Neural cell (in vitro differentiated cells): ENCODE measurements around the gene HHATL. TPM values are rescaled to one million over a fixed set of nuclear protein-coding genes. Genes with fewer than 3 reads are reported as not detected.

Source experiments
- H2AFZ ChIP-seq: fragments of 200-600, 300-800 bp; sonication (generic), shearing (Covaris generic); 2 replicates; pipeline ENCODE4 v1.6.0; 2014; ENCODE audit warnings: low read depth, mild to moderate bottlenecking, antibody characterized with exemption, low read length, moderate library complexity
- H3F3A ChIP-seq: fragments of 200-600 bp; shearing (Covaris generic); 2 replicates; pipeline ENCODE4 v1.6.1; 2016; ENCODE audit warnings: mild to moderate bottlenecking, moderate library complexity, mixed read lengths, antibody characterized with exemption, low read length; ENCODE audit not compliant: insufficient read depth, poor library complexity, severe bottlenecking
- H3K27ac ChIP-seq: fragments of 200-600, 300-800 bp; sonication (generic), shearing (Covaris generic); 2 replicates; pipeline ENCODE4 v1.5.1; 2014; ENCODE audit warnings: mild to moderate bottlenecking, low read length, moderate library complexity
- H3K27me3 ChIP-seq: fragments of 300-800, 200-600 bp; sonication (generic), shearing (Covaris generic); 2 replicates; pipeline ENCODE4 v1.6.0; 2014; ENCODE audit warnings: mild to moderate bottlenecking, low read depth, low read length, moderate library complexity; ENCODE audit not compliant: insufficient read depth
- H3K36me3 ChIP-seq: fragments of 300-800, 200-600 bp; sonication (generic), shearing (Covaris generic); 2 replicates; pipeline ENCODE4 v1.5.1; 2014; ENCODE audit warnings: mild to moderate bottlenecking, antibody characterized with exemption, low read length, moderate library complexity; ENCODE audit not compliant: insufficient read depth
- H3K4me2 ChIP-seq: fragments of 300-800, 200-600 bp; sonication (generic), shearing (Covaris generic); 2 replicates; pipeline ENCODE4 v1.6.0; 2014; ENCODE audit warnings: mild to moderate bottlenecking, low read length
- H3K4me3 ChIP-seq: fragments of 300-800, 200-600 bp; sonication (generic), shearing (Covaris generic); 2 replicates; pipeline ENCODE4 v1.5.1; 2014; ENCODE audit warnings: mild to moderate bottlenecking, low read length, moderate library complexity
- H3K79me2 ChIP-seq: fragments of 200-600 bp; shearing (Covaris generic); replicated peaks from 2 replicates; pipeline ENCODE4 v1.6.0; 2014; ENCODE audit warnings: mild to moderate bottlenecking, low read length, moderate library complexity; ENCODE audit not compliant: insufficient read depth
- H3K9ac ChIP-seq: fragments of 300-800, 200-600 bp; sonication (generic), shearing (Covaris generic); 2 replicates; pipeline ENCODE4 v1.6.1; 2016; ENCODE audit warnings: mild to moderate bottlenecking, low read length, mixed read lengths
- H3K9me2 ChIP-seq: fragments of 200-600 bp; shearing (Covaris generic); 2 replicates; pipeline ENCODE4 v1.6.1; 2016; ENCODE audit warnings: mild to moderate bottlenecking, low read length, mixed read lengths; ENCODE audit not compliant: insufficient read depth
- H3K9me3 ChIP-seq: fragments of 200-600, 300-800 bp; sonication (generic), shearing (Covaris generic); 2 replicates; pipeline ENCODE4 v1.6.1; 2016; ENCODE audit warnings: mild to moderate bottlenecking, mixed run types, low read length, moderate library complexity, mixed read lengths
- H4K20me1 ChIP-seq: fragments of 200-600 bp; shearing (Covaris generic); 2 replicates; pipeline ENCODE4 v1.6.1; 2016; ENCODE audit warnings: mild to moderate bottlenecking, mixed run types; ENCODE audit not compliant: insufficient read depth
- CTCF ChIP-seq: fragments of 450-650 bp; IDR thresholded peaks from 2 replicates; pipeline ENCODE4 v1.5.1; 2014; ENCODE audit warnings: antibody characterized with exemption, mild to moderate bottlenecking, moderate library complexity; ENCODE audit not compliant: poor library complexity, severe bottlenecking
- EP300 ChIP-seq: fragments of 450-650 bp; conservative IDR thresholded peaks from 2 replicates; pipeline ENCODE4 v1.6.1; 2014; ENCODE audit warnings: antibody characterized with exemption, mild to moderate bottlenecking, moderate library complexity; ENCODE audit not compliant: poor library complexity, severe bottlenecking
- EZH2 ChIP-seq: fragments of 200-600, 300-800 bp; shearing (Covaris generic), sonication (generic); IDR thresholded peaks from 2 replicates; pipeline ENCODE4 v1.6.1; 2014; ENCODE audit warnings: antibody characterized with exemption, low read length, borderline replicate concordance, mild to moderate bottlenecking; ENCODE audit not compliant: insufficient read depth, poor library complexity, severe bottlenecking
- MXI1 ChIP-seq: fragments of 450-650 bp; conservative IDR thresholded peaks from 2 replicates; pipeline ENCODE4 v1.6.1; 2014; ENCODE audit warnings: antibody characterized with exemption, mild to moderate bottlenecking; ENCODE audit not compliant: poor library complexity, severe bottlenecking
- POLR2AphosphoS5 ChIP-seq: IDR thresholded peaks from 2 replicates; pipeline ENCODE4 v1.6.1; 2012
- RAD21 ChIP-seq: fragments of 450-650 bp; conservative IDR thresholded peaks from 2 replicates; pipeline ENCODE4 v1.6.1; 2014; ENCODE audit warnings: antibody characterized with exemption, mild to moderate bottlenecking, moderate library complexity
- REST ChIP-seq: IDR thresholded peaks from 2 replicates; pipeline ENCODE4 v1.6.1; 2012; ENCODE audit warnings: borderline replicate concordance
- SMC3 ChIP-seq: fragments of 450-650 bp; conservative IDR thresholded peaks from 2 replicates; pipeline ENCODE4 v1.6.1; 2014; ENCODE audit warnings: antibody characterized with exemption, mild to moderate bottlenecking, moderate library complexity; ENCODE audit not compliant: poor library complexity
- TAF1 ChIP-seq: IDR thresholded peaks from 2 replicates; pipeline ENCODE4 v1.6.1; 2012; ENCODE audit warnings: low read depth
- polyA plus RNA-seq: library from polyadenylated mRNA; depleted of rRNA; stranded (reverse); fragments of >200 nt; gene quantifications from 2 replicates; pipeline ENCODE4 v1.2.3, GENCODE V29; 2014

Gene HHATL
- polyA plus RNA-seq, 1 donor from 2014 or later, result not detected

- TF ChIP-seq EP300 (no peak), MXI1 (no peak), SMC3 (no peak), TAF1 (no peak), CTCF (no peak), EZH2 (no peak), POLR2AphosphoS5 (no peak), RAD21 (no peak), REST (no peak)
- Histone ChIP-seq H2AFZ (no peak overlapping the region), H4K20me1 (no peaks in the 10 kb centered on the region), H3K9me3 (no peaks in the 10 kb centered on the region), H3K27me3 (no peaks in the 10 kb centered on the region), H3F3A (no peaks in the 10 kb centered on the region), H3K79me2 (no peaks in the 10 kb centered on the region), H3K9ac (no peak overlapping the region), H3K4me2 (no peak overlapping the region), H3K36me3 (no peaks in the 10 kb centered on the region), H3K4me3 (no peak overlapping the region), H3K9me2 (no peaks in the 10 kb centered on the region), H3K27ac (no peak overlapping the region)
Measured at GRCh38 chr3:42680271-42680670, 22.3 kb downstream of the HHATL start.

- no peak overlapping the region for H3K27ac ChIP-seq
- H3K9me2 ChIP-seq, result no peaks in the 10 kb centered on the region
- H3K36me3 ChIP-seq, result no peaks in the 10 kb centered on the region
- H3K27me3 ChIP-seq, result no peaks in the 10 kb centered on the region
- H3K9me3 ChIP-seq, result no peaks in the 10 kb centered on the region
- no peaks in the 10 kb centered on the region for H4K20me1 ChIP-seq
- TF ChIP-seq EZH2 (no peak), REST (no peak), SMC3 (no peak), MXI1 (no peak), RAD21 (no peak), EP300 (no peak), TAF1 (no peak), POLR2AphosphoS5 (no peak), CTCF (no peak)
- no peak overlapping the region for H3K9ac ChIP-seq
- H3F3A ChIP-seq, result no peaks in the 10 kb centered on the region
- H2AFZ ChIP-seq, result no peak overlapping the region
- no peak overlapping the region for H3K4me3 ChIP-seq
- no peak overlapping the region for H3K4me2 ChIP-seq
- no peaks in the 10 kb centered on the region for H3K79me2 ChIP-seq
Measured at GRCh38 chr3:42678447-42678846, 24.2 kb downstream of the HHATL start.
